GM23338 (cell line): ENCODE results near the gene PRAMEF33.
"Not testable (repeated sequence)": the region's sequence is repeated elsewhere in the genome, so short reads cannot be mapped to it uniquely, and the experiment has no call there.

ENCODE experiments used
- CREB1 ChIP-seq: fragments of 250-450 bp; sonication (Bioruptor Pico); IDR thresholded peaks from 2 replicates; pipeline ENCODE4 v1.5.0; 2020; ENCODE audit warnings: low read depth, mild to moderate bottlenecking, moderate library complexity
- EZH2 ChIP-seq: fragments of 200-600 bp; sonication (generic); IDR thresholded peaks from one replicate; pipeline ENCODE4 v1.8.0; 2017; ENCODE audit warnings: antibody characterized with exemption, mild to moderate bottlenecking, low read depth; ENCODE audit not compliant: unreplicated experiment
- EZH2phosphoT487 ChIP-seq: fragments of 200-600 bp; sonication (generic); IDR thresholded peaks from one replicate; pipeline ENCODE4 v1.8.1; 2018; ENCODE audit warnings: antibody characterized with exemption; ENCODE audit not compliant: unreplicated experiment
- JUNB ChIP-seq: IDR thresholded peaks from one replicate; pipeline ENCODE4 v1.6.1; 2016; ENCODE audit warnings: antibody characterized with exemption; ENCODE audit not compliant: unreplicated experiment
- POLR2AphosphoS5 ChIP-seq: IDR thresholded peaks from 2 replicates; pipeline ENCODE4 v1.6.1; 2016; ENCODE audit warnings: antibody characterized with exemption, low read depth
- ZNF114 ChIP-seq: fragments of 250-450 bp; sonication (Bioruptor Pico); IDR thresholded peaks from 2 replicates; pipeline ENCODE4 v1.5.0; 2020; ENCODE audit warnings: mild to moderate bottlenecking, moderate library complexity
- ZNF331 ChIP-seq: fragments of 250-450 bp; sonication (Bioruptor Pico); IDR thresholded peaks from 2 replicates; pipeline ENCODE4 v1.5.0; 2020; ENCODE audit warnings: low read depth, mild to moderate bottlenecking, moderate library complexity
- TF ChIP-seq, protein P1 (sequence below), 2 experiments: fragments of 200-600 bp in 1 of 2; sonication (generic) in 1 of 2; conservative IDR thresholded peaks; 2 replicates each; pipeline versions ENCODE4 v1.5.1 to v1.6.1; 2016 to 2017; ENCODE audit warnings: antibody characterized with exemption in 2 of 2, low read depth in 2 of 2, mild to moderate bottlenecking in 2 of 2, moderate library complexity in 1 of 2
- TF ChIP-seq, protein P2 (sequence below): IDR thresholded peaks from one replicate; pipeline ENCODE4 v1.6.1; 2018; ENCODE audit warnings: antibody characterized with exemption; ENCODE audit not compliant: unreplicated experiment

DNA sequence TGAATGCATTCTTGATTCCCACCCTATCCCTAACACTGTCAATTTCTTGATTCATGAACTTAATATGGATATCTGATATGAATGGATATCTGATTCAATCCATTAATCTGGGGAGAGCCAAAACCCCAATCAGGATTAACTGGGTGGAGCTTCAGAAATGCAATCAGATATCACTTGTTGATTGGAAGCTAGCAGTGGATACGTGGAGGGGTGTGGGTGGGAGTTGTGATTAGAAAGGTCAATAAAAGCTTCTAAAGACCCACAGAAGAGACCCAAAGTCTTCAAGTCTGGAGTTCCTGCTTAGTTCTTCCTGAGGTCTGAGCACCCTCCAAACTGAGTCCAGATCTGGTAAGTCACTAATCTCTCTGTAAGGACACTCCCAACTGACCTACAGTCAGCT is at the start of gene PRAMEF33:
- not testable (repeated sequence) for TF ChIP-seq EZH2phosphoT487; EZH2; JUNB; ZNF114 (CRISPR knock-in tag); POLR2AphosphoS5; CREB1; ZNF331 (CRISPR knock-in tag)
- TF ChIP-seq, protein P1, sequence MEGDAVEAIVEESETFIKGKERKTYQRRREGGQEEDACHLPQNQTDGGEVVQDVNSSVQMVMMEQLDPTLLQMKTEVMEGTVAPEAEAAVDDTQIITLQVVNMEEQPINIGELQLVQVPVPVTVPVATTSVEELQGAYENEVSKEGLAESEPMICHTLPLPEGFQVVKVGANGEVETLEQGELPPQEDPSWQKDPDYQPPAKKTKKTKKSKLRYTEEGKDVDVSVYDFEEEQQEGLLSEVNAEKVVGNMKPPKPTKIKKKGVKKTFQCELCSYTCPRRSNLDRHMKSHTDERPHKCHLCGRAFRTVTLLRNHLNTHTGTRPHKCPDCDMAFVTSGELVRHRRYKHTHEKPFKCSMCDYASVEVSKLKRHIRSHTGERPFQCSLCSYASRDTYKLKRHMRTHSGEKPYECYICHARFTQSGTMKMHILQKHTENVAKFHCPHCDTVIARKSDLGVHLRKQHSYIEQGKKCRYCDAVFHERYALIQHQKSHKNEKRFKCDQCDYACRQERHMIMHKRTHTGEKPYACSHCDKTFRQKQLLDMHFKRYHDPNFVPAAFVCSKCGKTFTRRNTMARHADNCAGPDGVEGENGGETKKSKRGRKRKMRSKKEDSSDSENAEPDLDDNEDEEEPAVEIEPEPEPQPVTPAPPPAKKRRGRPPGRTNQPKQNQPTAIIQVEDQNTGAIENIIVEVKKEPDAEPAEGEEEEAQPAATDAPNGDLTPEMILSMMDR (conservative IDR thresholded peaks at IDR 0.05; ENCODE audit: low read depth in 2 of 2): not testable (repeated sequence)
- TF ChIP-seq, protein P2, sequence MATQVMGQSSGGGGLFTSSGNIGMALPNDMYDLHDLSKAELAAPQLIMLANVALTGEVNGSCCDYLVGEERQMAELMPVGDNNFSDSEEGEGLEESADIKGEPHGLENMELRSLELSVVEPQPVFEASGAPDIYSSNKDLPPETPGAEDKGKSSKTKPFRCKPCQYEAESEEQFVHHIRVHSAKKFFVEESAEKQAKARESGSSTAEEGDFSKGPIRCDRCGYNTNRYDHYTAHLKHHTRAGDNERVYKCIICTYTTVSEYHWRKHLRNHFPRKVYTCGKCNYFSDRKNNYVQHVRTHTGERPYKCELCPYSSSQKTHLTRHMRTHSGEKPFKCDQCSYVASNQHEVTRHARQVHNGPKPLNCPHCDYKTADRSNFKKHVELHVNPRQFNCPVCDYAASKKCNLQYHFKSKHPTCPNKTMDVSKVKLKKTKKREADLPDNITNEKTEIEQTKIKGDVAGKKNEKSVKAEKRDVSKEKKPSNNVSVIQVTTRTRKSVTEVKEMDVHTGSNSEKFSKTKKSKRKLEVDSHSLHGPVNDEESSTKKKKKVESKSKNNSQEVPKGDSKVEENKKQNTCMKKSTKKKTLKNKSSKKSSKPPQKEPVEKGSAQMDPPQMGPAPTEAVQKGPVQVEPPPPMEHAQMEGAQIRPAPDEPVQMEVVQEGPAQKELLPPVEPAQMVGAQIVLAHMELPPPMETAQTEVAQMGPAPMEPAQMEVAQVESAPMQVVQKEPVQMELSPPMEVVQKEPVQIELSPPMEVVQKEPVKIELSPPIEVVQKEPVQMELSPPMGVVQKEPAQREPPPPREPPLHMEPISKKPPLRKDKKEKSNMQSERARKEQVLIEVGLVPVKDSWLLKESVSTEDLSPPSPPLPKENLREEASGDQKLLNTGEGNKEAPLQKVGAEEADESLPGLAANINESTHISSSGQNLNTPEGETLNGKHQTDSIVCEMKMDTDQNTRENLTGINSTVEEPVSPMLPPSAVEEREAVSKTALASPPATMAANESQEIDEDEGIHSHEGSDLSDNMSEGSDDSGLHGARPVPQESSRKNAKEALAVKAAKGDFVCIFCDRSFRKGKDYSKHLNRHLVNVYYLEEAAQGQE: not testable (repeated sequence)
